Stomach (tissue), 9 donors: ENCODE measurements around the gene NNMT. TPM values are rescaled to one million over a fixed set of nuclear protein-coding genes. Genes with fewer than 3 reads are reported as not detected.

ENCODE experiments used
- DNase-seq, 2 donors: peaks; one replicate each; pipeline versions ENCODE4 v3.0.0 to v3.0.0-alpha.2; 2013 to 2019
- H3K27ac ChIP-seq, 5 donors: fragments of 200-600 bp in 4 of 5; sonication (generic) in 4 of 5; one replicate each; pipeline ENCODE4 v1.5.1; 2013 to 2019; ENCODE audit warnings: mild to moderate bottlenecking in 1 of 5, moderate library complexity in 1 of 5
- H3K27me3 ChIP-seq, 3 donors: fragments of 200-600 bp; sonication (generic); one replicate each; pipeline ENCODE4 v1.5.1; 2017 to 2019; ENCODE audit warnings: mixed run types in 1 of 3
- H3K36me3 ChIP-seq, 4 donors: fragments of 200-600 bp; sonication (generic); 1 replicate in 3 of 4; 2 replicates in 1 of 4; pipeline ENCODE4 v1.5.1; 2016 to 2019
- H3K4me1 ChIP-seq, 4 donors: fragments of 200-600 bp; sonication (generic); one replicate each; pipeline ENCODE4 v1.5.1; 2016 to 2019
- H3K4me3 ChIP-seq, 4 donors: fragments of 200-600 bp; sonication (generic) in 3 of 4; one replicate each; pipeline ENCODE4 v1.5.1; 2016 to 2019; ENCODE audit warnings: mild to moderate bottlenecking in 1 of 4
- H3K9me3 ChIP-seq, 4 donors: fragments of 200-600 bp; sonication (generic); one replicate each; pipeline ENCODE4 v1.5.1; 2016 to 2019
- CTCF ChIP-seq, 7 experiments: fragments of 450-650 bp in 4 of 7; fragments of 200-600 bp in 3 of 7; sonication (generic) in 3 of 7; IDR thresholded peaks; one replicate each; pipeline ENCODE4 v1.5.1; 2016 to 2019; ENCODE audit warnings: antibody characterized with exemption in 7 of 7, control low read depth in 2 of 7, mild to moderate bottlenecking in 1 of 7
- EP300 ChIP-seq: sonication (generic); formaldehyde crosslinking; IDR thresholded peaks from one replicate; pipeline ENCODE4 v1.6.1; 2017; ENCODE audit warnings: antibody characterized with exemption
- POLR2A ChIP-seq, 4 donors: fragments of 450-650 bp; IDR thresholded peaks; one replicate each; pipeline ENCODE4 v1.6.1; 2016; ENCODE audit warnings: antibody characterized with exemption in 4 of 4, control low read depth in 2 of 4, mild to moderate bottlenecking in 1 of 4, moderate library complexity in 1 of 4
- POLR2AphosphoS5 ChIP-seq, 3 donors: sonication (generic); formaldehyde crosslinking; IDR thresholded peaks; one replicate each; pipeline ENCODE4 v1.6.1; 2016; ENCODE audit warnings: antibody characterized with exemption in 3 of 3
- WGBS, 5 donors: extraction: QIAGEN DNeasy Blood & Tissue Kit in 3 of 5; methylation state at CpG; one replicate each; pipeline versions ENCODE4 v1.1.5 to v1.1.7; 2013 to 2018; 5-methylcytosine and 5-hydroxymethylcytosine counted together
- intact Hi-C: fragments of 100-400 bp; cut with DNase I; formaldehyde crosslinking; loops from one replicate; pipeline ENCODE4 v1.15.1; 2023; ENCODE audit warnings: low total_unique reads
- polyA plus RNA-seq, 3 donors: library from polyadenylated mRNA; stranded (reverse); fragments of 200-250 nt; gene quantifications; one replicate each; pipeline ENCODE4 v1.2.3, GENCODE V29; 2013
- total RNA-seq, 5 donors: library from RNA; depleted of rRNA; stranded (reverse); fragments of >200 nt; gene quantifications; one replicate each; pipeline versions ENCODE4 v1.1.0 to v1.2.3, GENCODE V29; 2014 to 2016
- donor health status: healthy with polysubstance abuse.
- donor health status: Bipolar disorder and iron deficiency.
- donor health status: healthy.

NNMT gene
- total and polyA plus RNA-seq, 8 donors: 35.1 to 451 (median 279) TPM

- TF ChIP-seq EP300 (no peak), POLR2A (IDR thresholded peaks at IDR 0.05) (no peak), CTCF (IDR thresholded peaks at IDR 0.05) (no peak), POLR2AphosphoS5 (IDR thresholded peaks at IDR 0.05) (no peak)
- H3K36me3 ChIP-seq: no peaks in the 10 kb centered on the region
- intact Hi-C loops: no loop called here
- H3K27me3 ChIP-seq: no peaks in the 10 kb centered on the region
- no peak overlapping the region for H3K27ac ChIP-seq
- H3K9me3 ChIP-seq: no peaks in the 10 kb centered on the region
- peaks cover 10 to 13% (median 12%) of the 10 kb centered on the region in 4 donors for H3K4me1 ChIP-seq
- no peak for DNase-seq
- 59 to 92% (median 83%) methylated on average over 2 of the region's 2 CpGs for WGBS, 5 donors
- no peak overlapping the region for H3K4me3 ChIP-seq
Observed at GRCh38 chr11:114287154-114287553, 9.0 kb upstream of the NNMT start.

GRCh38 chr11:114288136-114288535, 8.1 kb upstream of the NNMT start:
- intact Hi-C loops: no loop called here
- WGBS, 5 donors: 42 to 67% (median 52%) methylated on average over 2 of the region's 2 CpGs
- H3K27ac ChIP-seq: no peak overlapping the region
- H3K9me3 ChIP-seq: no peaks in the 10 kb centered on the region
- no peaks in the 10 kb centered on the region for H3K27me3 ChIP-seq
- TF ChIP-seq EP300: no peak
- TF ChIP-seq CTCF (IDR thresholded peaks at IDR 0.05): no peak
- no peak for TF ChIP-seq POLR2AphosphoS5 (IDR thresholded peaks at IDR 0.05)
- TF ChIP-seq POLR2A (IDR thresholded peaks at IDR 0.05): no peak
- no peaks in the 10 kb centered on the region for H3K36me3 ChIP-seq
- H3K4me1 ChIP-seq: peaks cover 17 to 22% (median 19%) of the 10 kb centered on the region in 4 donors
- no peak for DNase-seq
- H3K4me3 ChIP-seq: no peak overlapping the region

DNA sequence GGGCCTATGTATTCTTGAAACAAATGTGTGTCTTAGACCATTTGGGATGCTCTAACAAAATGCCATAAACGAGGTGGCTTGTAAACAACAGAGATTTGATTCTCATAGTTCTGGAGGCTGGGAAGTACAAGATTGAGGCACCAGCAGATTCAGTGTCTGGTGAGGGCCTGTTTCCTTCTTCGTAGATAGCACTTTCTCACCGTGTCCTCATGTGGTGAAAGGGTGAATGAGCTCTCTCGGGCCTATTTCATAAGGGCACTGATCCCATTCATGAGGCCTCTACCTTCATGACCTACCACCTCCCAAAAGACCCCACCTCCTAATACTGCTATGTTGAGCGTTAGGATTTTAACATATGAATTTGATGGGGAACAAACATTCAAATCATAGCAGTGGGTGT, 6.4 kb upstream of the NNMT start:
- Histone ChIP-seq H3K27ac (no peak overlapping the region), H3K9me3 (no peaks in the 10 kb centered on the region), H3K27me3 (no peaks in the 10 kb centered on the region), H3K4me1 (peaks cover 19 to 36% (median 31%) of the 10 kb centered on the region in 4 donors), H3K36me3 (no peaks in the 10 kb centered on the region), H3K4me3 (no peak overlapping the region)
- no peak for DNase-seq
- TF ChIP-seq POLR2AphosphoS5 (IDR thresholded peaks at IDR 0.05): no peak
- TF ChIP-seq EP300: no peak
- no peak for TF ChIP-seq CTCF (IDR thresholded peaks at IDR 0.05)
- no peak for TF ChIP-seq POLR2A (IDR thresholded peaks at IDR 0.05)
- intact Hi-C loops: no loop called here
- WGBS, 5 donors: 83 to 91% (median 89%) methylated on average over 5 of the region's 5 CpGs

DNA sequence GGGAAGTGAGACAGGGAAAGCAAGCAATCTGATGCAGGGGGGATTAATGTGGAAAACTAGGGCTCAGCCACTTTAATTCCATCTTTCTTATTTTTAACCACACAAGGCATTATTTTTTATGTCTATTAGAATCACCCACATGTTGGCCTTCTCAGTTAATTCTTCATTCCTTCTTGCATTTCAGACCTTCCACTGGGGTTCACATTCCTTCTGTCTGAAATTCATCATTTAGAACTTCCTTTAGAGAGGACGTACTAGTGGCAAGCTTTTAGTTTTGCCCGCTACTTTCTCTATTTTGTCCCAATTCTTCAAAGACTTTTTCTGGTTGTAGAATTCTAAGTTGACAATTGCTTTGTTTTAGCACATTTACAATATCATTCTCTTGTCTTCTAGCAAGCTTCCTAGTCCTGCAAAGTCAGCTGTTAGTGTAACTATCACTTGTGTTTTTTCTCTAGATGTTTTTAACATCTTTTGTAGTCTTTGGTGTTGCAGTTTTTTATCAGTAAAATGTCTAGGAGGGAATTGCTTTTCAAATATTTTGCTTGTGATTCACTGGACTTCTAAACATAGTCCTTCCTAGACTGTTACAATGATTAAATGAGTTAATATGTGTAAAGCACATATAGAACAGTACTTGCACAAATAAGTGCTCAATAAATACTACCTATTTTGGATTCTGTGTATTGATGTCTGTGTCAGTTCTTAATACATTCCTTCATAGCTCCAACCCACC, 5.5 kb upstream of the NNMT start:
- peak overlapping the region in 2 of 5 donors; percentile 85 to 90 for H3K27ac ChIP-seq
- DNase-seq: no peak
- WGBS, 5 donors: 77 to 94% (median 93%) methylated on average over 2 of the region's 2 CpGs
- intact Hi-C loops: no loop called here
- H3K36me3 ChIP-seq: no peaks in the 10 kb centered on the region
- H3K4me3 ChIP-seq: no peak overlapping the region
- no peaks in the 10 kb centered on the region for H3K9me3 ChIP-seq
- no peaks in the 10 kb centered on the region for H3K27me3 ChIP-seq
- TF ChIP-seq POLR2AphosphoS5 (IDR thresholded peaks at IDR 0.05) (no peak), EP300 (no peak), POLR2A (IDR thresholded peaks at IDR 0.05) (no peak), CTCF (IDR thresholded peaks at IDR 0.05) (no peak)
- H3K4me1 ChIP-seq: peaks cover 19 to 41% (median 35%) of the 10 kb centered on the region in 4 donors
